Measurements from ENCODE around the gene ROPN1L.

- no peak for TF ChIP-seq CTCF (conservative IDR thresholded peaks at IDR 0.05)
- TF ChIP-seq EZH2 (IDR thresholded peaks at IDR 0.05; ENCODE audit: low read depth): no peak
Measured at GRCh38 chr5:10479154-10479721, 37.6 kb downstream of the ROPN1L start.

Data from PC-9 (cell line).